A549 (cell line): ENCODE data around the gene CTIF.

Experiments
- CHD2 ChIP-seq: fragments of 150-350 bp; IDR thresholded peaks from 2 replicates; pipeline ENCODE4 v1.6.1; 2014; ENCODE audit warnings: low read length; ENCODE audit not compliant: partially characterized antibody
- KDM5A ChIP-seq: fragments of 200-600 bp; sonication (generic); IDR thresholded peaks from 2 replicates; pipeline ENCODE4 v1.6.1; 2016; ENCODE audit warnings: antibody characterized with exemption, mild to moderate bottlenecking
- POLR2A ChIP-seq: IDR thresholded peaks from 2 replicates; pipeline ENCODE4 v1.6.1; 2012; ENCODE audit warnings: mild to moderate bottlenecking, low read length
- RAD21 ChIP-seq, 2 experiments: fragments of >200 bp in 1 of 2; sonication (Bioruptor Twin) in 1 of 2; formaldehyde crosslinking in 1 of 2; IDR thresholded peaks in 1 of 2; conservative IDR thresholded peaks in 1 of 2; 2 replicates in 1 of 2; 3 replicates in 1 of 2; pipeline ENCODE4 v1.6.1; 2012 to 2018; ENCODE audit warnings: inconsistent platforms in 1 of 2
- TF ChIP-seq, protein P1 (sequence below): IDR thresholded peaks from 2 replicates; pipeline ENCODE4 v1.6.1; 2012
- TF ChIP-seq, protein P2 (sequence below): fragments of >200 bp; sonication (Bioruptor Twin); formaldehyde crosslinking; IDR thresholded peaks from 3 replicates; pipeline ENCODE4 v1.5.1; 2016
- TF ChIP-seq, protein P3 (sequence below): fragments of 450-650 bp; IDR thresholded peaks from 2 replicates; pipeline ENCODE4 v1.6.1; 2014; ENCODE audit warnings: antibody characterized with exemption

DNA sequence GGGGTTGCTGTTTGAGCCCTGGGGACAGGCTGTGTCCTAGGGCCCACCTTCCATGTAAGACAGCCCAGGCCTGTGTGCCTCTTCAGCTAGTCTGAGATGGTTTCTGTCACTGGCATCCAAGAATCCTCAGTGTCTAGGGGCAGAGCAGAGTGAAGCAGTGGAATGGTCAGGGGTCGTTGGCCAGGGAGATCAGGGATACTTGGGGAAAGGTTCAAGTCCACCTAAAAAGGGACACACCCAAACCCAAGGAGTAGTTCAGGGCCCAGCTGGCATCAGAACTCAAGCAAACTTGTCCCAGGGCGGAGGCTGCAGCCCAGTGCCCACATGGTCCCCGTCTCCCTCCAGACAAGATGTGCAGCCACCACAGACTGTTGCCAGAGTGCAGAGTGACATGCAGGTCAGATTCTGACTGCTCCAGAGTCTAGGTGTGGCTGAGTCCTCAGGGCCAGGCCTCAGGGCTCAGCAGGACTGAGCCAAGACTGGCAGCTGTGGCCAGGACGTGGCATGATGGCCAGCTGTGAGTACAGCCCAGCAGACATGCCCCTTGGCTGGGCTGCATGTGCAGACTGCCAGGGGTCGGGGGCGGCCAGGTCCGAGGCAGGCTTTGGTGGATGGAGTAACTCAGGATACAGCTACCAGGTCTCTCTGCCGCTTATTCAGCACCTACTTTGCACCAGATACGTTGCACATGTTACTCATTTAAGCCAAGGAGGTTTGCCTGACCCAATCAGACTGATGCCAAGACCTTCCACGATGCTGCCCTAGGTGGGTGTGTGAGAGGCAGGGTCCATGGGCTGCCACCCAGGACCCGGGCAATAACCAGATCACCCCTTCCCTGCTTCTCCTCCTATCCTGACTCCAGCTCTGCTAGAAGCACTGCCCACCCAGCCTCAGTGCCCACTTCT is 265.4 kb downstream of the CTIF start:
- TF ChIP-seq, protein P1, sequence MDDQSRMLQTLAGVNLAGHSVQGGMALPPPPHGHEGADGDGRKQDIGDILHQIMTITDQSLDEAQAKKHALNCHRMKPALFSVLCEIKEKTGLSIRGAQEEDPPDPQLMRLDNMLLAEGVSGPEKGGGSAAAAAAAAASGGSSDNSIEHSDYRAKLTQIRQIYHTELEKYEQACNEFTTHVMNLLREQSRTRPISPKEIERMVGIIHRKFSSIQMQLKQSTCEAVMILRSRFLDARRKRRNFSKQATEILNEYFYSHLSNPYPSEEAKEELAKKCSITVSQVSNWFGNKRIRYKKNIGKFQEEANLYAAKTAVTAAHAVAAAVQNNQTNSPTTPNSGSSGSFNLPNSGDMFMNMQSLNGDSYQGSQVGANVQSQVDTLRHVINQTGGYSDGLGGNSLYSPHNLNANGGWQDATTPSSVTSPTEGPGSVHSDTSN: no peak
- TF ChIP-seq, protein P2, sequence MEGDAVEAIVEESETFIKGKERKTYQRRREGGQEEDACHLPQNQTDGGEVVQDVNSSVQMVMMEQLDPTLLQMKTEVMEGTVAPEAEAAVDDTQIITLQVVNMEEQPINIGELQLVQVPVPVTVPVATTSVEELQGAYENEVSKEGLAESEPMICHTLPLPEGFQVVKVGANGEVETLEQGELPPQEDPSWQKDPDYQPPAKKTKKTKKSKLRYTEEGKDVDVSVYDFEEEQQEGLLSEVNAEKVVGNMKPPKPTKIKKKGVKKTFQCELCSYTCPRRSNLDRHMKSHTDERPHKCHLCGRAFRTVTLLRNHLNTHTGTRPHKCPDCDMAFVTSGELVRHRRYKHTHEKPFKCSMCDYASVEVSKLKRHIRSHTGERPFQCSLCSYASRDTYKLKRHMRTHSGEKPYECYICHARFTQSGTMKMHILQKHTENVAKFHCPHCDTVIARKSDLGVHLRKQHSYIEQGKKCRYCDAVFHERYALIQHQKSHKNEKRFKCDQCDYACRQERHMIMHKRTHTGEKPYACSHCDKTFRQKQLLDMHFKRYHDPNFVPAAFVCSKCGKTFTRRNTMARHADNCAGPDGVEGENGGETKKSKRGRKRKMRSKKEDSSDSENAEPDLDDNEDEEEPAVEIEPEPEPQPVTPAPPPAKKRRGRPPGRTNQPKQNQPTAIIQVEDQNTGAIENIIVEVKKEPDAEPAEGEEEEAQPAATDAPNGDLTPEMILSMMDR: no peak
- no peak for TF ChIP-seq RAD21 (conservative IDR thresholded peaks at IDR 0.05 in 1 of 2, IDR thresholded peaks at IDR 0.05 in 1 of 2)
- no peak for TF ChIP-seq POLR2A
- TF ChIP-seq KDM5A: no peak
- no peak for TF ChIP-seq CHD2
- TF ChIP-seq, protein P3, sequence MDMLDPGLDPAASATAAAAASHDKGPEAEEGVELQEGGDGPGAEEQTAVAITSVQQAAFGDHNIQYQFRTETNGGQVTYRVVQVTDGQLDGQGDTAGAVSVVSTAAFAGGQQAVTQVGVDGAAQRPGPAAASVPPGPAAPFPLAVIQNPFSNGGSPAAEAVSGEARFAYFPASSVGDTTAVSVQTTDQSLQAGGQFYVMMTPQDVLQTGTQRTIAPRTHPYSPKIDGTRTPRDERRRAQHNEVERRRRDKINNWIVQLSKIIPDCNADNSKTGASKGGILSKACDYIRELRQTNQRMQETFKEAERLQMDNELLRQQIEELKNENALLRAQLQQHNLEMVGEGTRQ: no peak
